HepG2 (cell line): ENCODE measurements around the gene PCDHGA5. TPM values are rescaled to one million over a fixed set of nuclear protein-coding genes. Genes with fewer than 3 reads are reported as not detected.
"Not testable (repeated sequence)": the region's sequence is repeated elsewhere in the genome, so short reads cannot be mapped to it uniquely, and the experiment has no call there.

Source experiments
- ATAC-seq: fragments of 200-7000 bp; cut with Tn5 transposase; 3 replicates; pipeline ENCODE4 v1.9.1; 2020; ENCODE audit warnings: mild to moderate bottlenecking, moderate library complexity
- BruUV-seq: library from RNA; stranded (reverse); fragments of 400-500 nt; replicated peaks from 2 replicates; lab custom pipeline; 2021; lab: Mats Ljungman, UMichigan
- CTCF ChIA-PET: fragments of 300-600 bp; formaldehyde crosslinking; extraction: SDS; loops from one replicate; lab custom pipeline; 2021; ENCODE audit warnings: low total read pairs, inconsistent platforms, low intra/inter-chr PET ratio; lab: Yijun Ruan, JAX
- POLR2A ChIA-PET: fragments of 350-600 bp; sonication (Branson Sonifier 250); formaldehyde crosslinking; loops from one replicate; lab custom pipeline; 2020; ENCODE audit warnings: antibody characterized with exemption, inconsistent platforms; lab: Yijun Ruan, JAX
- DNase-seq: peaks from one replicate; pipeline ENCODE4 v3.0.0-alpha.2; 2015; ENCODE audit warnings: low spot score
- FAIRE-seq: peaks from 3 replicates; lab custom pipeline; 2011; peaks lifted over from hg19 to GRCh38; lab: Jason Lieb, UNC
- H2AFZ ChIP-seq: one replicate; pipeline ENCODE4 v1.6.1; 2011; ENCODE audit warnings: low read length, inconsistent platforms
- H3K27ac ChIP-seq: fragments of 300-600 bp; 3 replicates; pipeline ENCODE4 v1.8.0; 2011; ENCODE audit warnings: mixed run types, mild to moderate bottlenecking, mixed read lengths, low read length, inconsistent platforms; ENCODE audit not compliant: insufficient read depth; ENCODE audit errors: extremely low read length
- H3K27me3 ChIP-seq, 2 experiments: fragments of 200-600 bp in 1 of 2; 2 replicates in 1 of 2; 3 replicates in 1 of 2; pipeline versions ENCODE4 v1.6.0 to v1.8.0; 2011; ENCODE audit warnings: low read length in 2 of 2, mild to moderate bottlenecking in 2 of 2, moderate library complexity in 2 of 2, inconsistent platforms in 1 of 2; ENCODE audit not compliant: insufficient read depth in 2 of 2, control insufficient read depth in 1 of 2
- H3K36me3 ChIP-seq, 2 experiments: fragments of 200-600 bp in 1 of 2; replicated peaks in 1 of 2; 2 replicates in 1 of 2; 3 replicates in 1 of 2; pipeline versions ENCODE4 v1.5.1 to v1.8.0; 2011; ENCODE audit warnings: low read length in 2 of 2, inconsistent platforms in 1 of 2; ENCODE audit not compliant: insufficient read depth in 2 of 2, control insufficient read depth in 1 of 2
- H3K4me1 ChIP-seq: 2 replicates; pipeline ENCODE4 v1.5.1; 2012; ENCODE audit warnings: low read length, inconsistent platforms; ENCODE audit not compliant: insufficient read depth
- H3K4me2 ChIP-seq: 2 replicates; pipeline ENCODE4 v1.6.0; 2011; ENCODE audit warnings: low read depth, low read length, inconsistent platforms
- H3K4me3 ChIP-seq, 3 experiments: fragments of 200-600 bp in 1 of 3; sonication (generic), shearing (Covaris generic) in 1 of 3; replicated peaks in 1 of 3; 2 replicates each; pipeline ENCODE4 v1.5.1; 2011 to 2016; ENCODE audit warnings: low read length in 3 of 3, inconsistent platforms in 2 of 3, low read depth in 2 of 3, mild to moderate bottlenecking in 2 of 3, control low read depth in 1 of 3, mixed read lengths in 1 of 3; ENCODE audit not compliant: insufficient read depth in 1 of 3
- H3K79me2 ChIP-seq: one replicate; pipeline ENCODE4 v1.6.1; 2011; ENCODE audit warnings: low read length, inconsistent platforms; ENCODE audit not compliant: insufficient read depth
- H3K9ac ChIP-seq: 2 replicates; pipeline ENCODE4 v1.6.0; 2011; ENCODE audit warnings: mild to moderate bottlenecking, low read depth, low read length, inconsistent platforms; ENCODE audit not compliant: insufficient read depth
- H3K9me3 ChIP-seq: 2 replicates; pipeline ENCODE4 v1.5.1; 2012; ENCODE audit warnings: mild to moderate bottlenecking, low read length
- H4K20me1 ChIP-seq: 2 replicates; pipeline ENCODE4 v1.6.0; 2011; ENCODE audit warnings: inconsistent platforms, mild to moderate bottlenecking, low read length, moderate library complexity; ENCODE audit not compliant: insufficient read depth
- DBP ChIP-seq: sonication (generic); formaldehyde crosslinking; IDR thresholded peaks from 2 replicates; pipeline ENCODE4 v1.4.0; 2020; ENCODE audit warnings: missing genetic modification reagents; ENCODE audit errors: not compliant biosample characterization
- KLF11 ChIP-seq: IDR thresholded peaks from 2 replicates; pipeline ENCODE4 v1.6.1; 2016; ENCODE audit warnings: missing compliant biosample characterization
- MNT ChIP-seq: fragments of 450-650 bp; IDR thresholded peaks from 2 replicates; pipeline ENCODE4 v1.6.1; 2016
- MTA1 ChIP-seq: sonication (generic); formaldehyde crosslinking; IDR thresholded peaks from 2 replicates; pipeline ENCODE4 v1.4.0; 2020; ENCODE audit warnings: missing genetic modification reagents, mild to moderate bottlenecking, borderline replicate concordance
- MYC ChIP-seq: sonication (generic); formaldehyde crosslinking; IDR thresholded peaks from 2 replicates; pipeline ENCODE4 v1.9.0; 2021; ENCODE audit warnings: missing genetic modification reagents, borderline replicate concordance
- RBFOX2 ChIP-seq: fragments of 200-400 bp; formaldehyde crosslinking; IDR thresholded peaks from 2 replicates; pipeline ENCODE4 v1.6.1; 2017; ENCODE audit warnings: low read depth, mild to moderate bottlenecking, low read length
- TCF7L2 ChIP-seq: IDR thresholded peaks from 2 replicates; pipeline ENCODE4 v1.6.1; 2011; ENCODE audit warnings: mild to moderate bottlenecking, low read depth, low read length, moderate library complexity
- WGBS: methylation state at CpG from one replicate; pipeline ENCODE4 v1.1.6; 2017; ENCODE audit warnings: low lambda C conversion rate; 5-methylcytosine and 5-hydroxymethylcytosine counted together
- in situ Hi-C: cut with HindIII; loops from 2 replicates; pipeline ENCODE4 v1.10.0; 2017; ENCODE audit warnings: low pct_unique_long_range_greater_than_20kb; ENCODE audit not compliant: extremely low pct_ligation_motif_present
- intact Hi-C: fragments of 100-400 bp; cut with micrococcal nuclease; formaldehyde crosslinking; loops from one replicate; pipeline ENCODE4 v1.10.0; 2022; ENCODE audit not compliant: unreplicated experiment
- polyA plus RNA-seq, 8 experiments: library from polyadenylated mRNA; depleted of rRNA in 3 of 8; stranded (reverse) in 7 of 8; unstranded in 1 of 8; fragments of >200 nt; fragmentation: Illumina TruSeq in 4 of 8; extraction: Trizol in 4 of 8; gene quantifications; 2 replicates each; pipeline versions ENCODE4 v1.2.1 to v1.2.3, GENCODE V29; 2011 to 2016; ENCODE audit warnings: low read depth in 4 of 8, missing spikeins in 1 of 8, mixed read lengths in 1 of 8; ENCODE audit not compliant: insufficient read depth in 1 of 8
- total RNA-seq, 5 experiments: library from RNA; depleted of rRNA; stranded (reverse); fragments of >200 nt; fragmentation: Illumina TruSeq; extraction: Trizol; gene quantifications; 2 replicates each; pipeline ENCODE4 v1.2.3, GENCODE V29; 2016; ENCODE audit warnings: low read depth in 1 of 5

Gene PCDHGA5
- total and polyA plus RNA-seq, 2 of the 13 experiments (the other 11 are each of a cell fraction or from before 2014, with no cell fraction given) = 0.27 to 0.32 TPM

GRCh38 chr5:141393267-141393666, 29.3 kb downstream of the PCDHGA5 start:
- Histone ChIP-seq H3K4me1 (peaks cover 5% of the 10 kb centered on the region; the same call in 1 of the 2 replicates), H3K36me3 (no peaks in the 10 kb centered on the region)
- no peak for DNase-seq
- POLR2A ChIA-PET = no interaction called here
- CTCF ChIA-PET = no interaction called here
- no peak for TF ChIP-seq MYC (CRISPR knock-in tag)
- no peak for TF ChIP-seq MNT
- no peak for TF ChIP-seq RBFOX2
- TF ChIP-seq KLF11 = no peak
- TF ChIP-seq DBP = no peak
- TF ChIP-seq TCF7L2 = no peak
- TF ChIP-seq MTA1 (CRISPR knock-in tag) = no peak
- TF ChIP-seq, all 625 proteins: peak for 0
- no peak for FAIRE-seq
- no peaks in the 10 kb centered on the region for H3K79me2 ChIP-seq
- H3K9me3 ChIP-seq = peaks cover 51% of the 10 kb centered on the region
- no peak for ATAC-seq
- intact Hi-C loops = no loop called here
- 64% methylated on average over 16 of the region's 21 CpGs for WGBS
- no peak overlapping the region for H3K9ac ChIP-seq
- H3K27ac ChIP-seq = no peak overlapping the region
- no peak overlapping the region for H3K4me3 ChIP-seq
- in situ Hi-C loops = no loop called here
- BruUV-seq = no TSS peak
- no peaks in the 10 kb centered on the region for H4K20me1 ChIP-seq
- no peaks in the 10 kb centered on the region for H3K27me3 ChIP-seq
- H3K4me2 ChIP-seq = no peak overlapping the region
- no peak overlapping the region for H2AFZ ChIP-seq

GRCh38 chr5:141394401-141395187, 30.6 kb downstream of the PCDHGA5 start:
- H3K4me3 ChIP-seq, H3K4me1 ChIP-seq, ATAC-seq, in situ Hi-C loops, CTCF ChIA-PET, H3K27ac ChIP-seq, H4K20me1 ChIP-seq, FAIRE-seq, BruUV-seq, DNase-seq, intact Hi-C loops, POLR2A ChIA-PET, H3K27me3 ChIP-seq, H2AFZ ChIP-seq, H3K36me3 ChIP-seq, H3K9ac ChIP-seq, H3K79me2 ChIP-seq, H3K4me2 ChIP-seq: not testable (repeated sequence)
- H3K9me3 ChIP-seq = peaks cover 51% of the 10 kb centered on the region
- 82% methylated on average over 23 of the region's 53 CpGs for WGBS
